Measurements from ENCODE around the gene EIF4E1B. TPM values are rescaled to one million over a fixed set of nuclear protein-coding genes. Genes with fewer than 3 reads are reported as not detected.

EIF4E1B gene
- total and polyA plus RNA-seq, 4 donors, result not detected

- no peak for DNase-seq (ENCODE audit: low spot score)
- H3K4me1 ChIP-seq (ENCODE audit: control insufficient read depth in 4 of 4, insufficient read depth in 4 of 4, low read length in 3 of 4), result peaks cover 2 to 26% (median 20%) of the 10 kb centered on the region in 4 donors
- 10% methylated on average over 1 of the region's 1 CpG for WGBS
These were observed 30.0 kb downstream of the EIF4E1B start for GRCh38 chr5:176660530-176660859.

More at GRCh38 chr5:176660530-176660859, 30.0 kb downstream of the EIF4E1B start:
- H3K9me3 ChIP-seq (ENCODE audit: control insufficient read depth in 4 of 4, low read length in 3 of 4), result no peaks in the 10 kb centered on the region
- H3K9ac ChIP-seq (ENCODE audit: low read depth in 1 of 2, low read length in 2 of 2), result no peak overlapping the region
- no peak overlapping the region for H3K4me3 ChIP-seq (ENCODE audit: low read depth in 1 of 3, low read length in 3 of 3)
- no peaks in the 10 kb centered on the region for H3K36me3 ChIP-seq (ENCODE audit: control insufficient read depth in 4 of 4, insufficient read depth in 3 of 4, low read depth in 1 of 4, low read length in 3 of 4)
- no peak overlapping the region for H3K27ac ChIP-seq (ENCODE audit: low read depth in 1 of 2, low read length in 2 of 2)
- TF ChIP-seq SP1 (IDR thresholded peaks at IDR 0.05) (no peak), MAX (IDR thresholded peaks at IDR 0.05) (no peak), RXRA (IDR thresholded peaks at IDR 0.05) (no peak), ZBTB33 (IDR thresholded peaks at IDR 0.05) (no peak), TAF1 (conservative IDR thresholded peaks at IDR 0.05) (no peak), REST (IDR thresholded peaks at IDR 0.05) (no peak), ATF3 (IDR thresholded peaks at IDR 0.05) (no peak), HNF4G (IDR thresholded peaks at IDR 0.05) (no peak), HNF4A (conservative IDR thresholded peaks at IDR 0.05) (no peak), NR2F2 (IDR thresholded peaks at IDR 0.05) (no peak), FOXA1 (IDR thresholded peaks at IDR 0.05) (no peak), GABPA (IDR thresholded peaks at IDR 0.05 in 1 of 2, conservative IDR thresholded peaks at IDR 0.05 in 1 of 2) (no peak), CTCF (IDR thresholded peaks at IDR 0.05; ENCODE audit: low read depth, low read length, missing input control) (no peak), EGR1 (IDR thresholded peaks at IDR 0.05; ENCODE audit: low read depth in 2 of 2) (no peak), RAD21 (IDR thresholded peaks at IDR 0.05) (no peak), JUND (IDR thresholded peaks at IDR 0.05) (no peak)
- no peaks in the 10 kb centered on the region for H3K27me3 ChIP-seq (ENCODE audit: control insufficient read depth in 4 of 4, insufficient read depth in 4 of 4, low read length in 3 of 4)

Data from liver (tissue), 9 donors.